LNCAP (cell line): ENCODE results near the gene GNL3.

Source experiments
- CTCF ChIP-seq: fragments of 450-650 bp; IDR thresholded peaks from 2 replicates; pipeline ENCODE4 v1.5.1; 2017; ENCODE audit warnings: mild to moderate bottlenecking

Gene GNL3

GRCh38 chr3:52705438-52705687 is 19.5 kb downstream of the GNL3 start:
- no peak for TF ChIP-seq CTCF

- no peak for TF ChIP-seq CTCF
Measured at GRCh38 chr3:52705688-52706686, 20.2 kb downstream of the GNL3 start, which contains the start of the genes GLT8D1 and SPCS1. TSS of gene GLT8D1 (minus strand) at chr3:52705791. CDS start at chr3:52700460, 5,331 bp downstream. TSS of gene SPCS1 (plus strand) at chr3:52706106. CDS start at chr3:52706247, 141 bp downstream.

GRCh38 chr3:52707585-52707984 is 21.8 kb downstream of the GNL3 start:
- no peak for TF ChIP-seq CTCF

GRCh38 chr3:52710512-52710911 is 24.7 kb downstream of the GNL3 start:
- no peak for TF ChIP-seq CTCF

- no peak for TF ChIP-seq CTCF
Measured at GRCh38 chr3:52712291-52713212, 26.7 kb downstream of the GNL3 start.

GRCh38 chr3:52714335-52715302 is 28.8 kb downstream of the GNL3 start:
- TF ChIP-seq CTCF, result no peak
